Gastroesophageal sphincter (tissue), 4 donors: ENCODE measurements around the gene DAPK1. TPM values are rescaled to one million over a fixed set of nuclear protein-coding genes. Genes with fewer than 3 reads are reported as not detected.

Experiments
- ATAC-seq: fragments of 150-250 bp; one replicate; pipeline ENCODE4 v1.9.1; 2016; ENCODE audit warnings: mild to moderate bottlenecking, moderate library complexity
- H3K27ac ChIP-seq, 4 donors: fragments of 200-600 bp; sonication (generic) in 3 of 4; 1 replicate in 3 of 4; 2 replicates in 1 of 4; pipeline ENCODE4 v1.5.1; 2016 to 2019
- H3K27me3 ChIP-seq: fragments of 200-600 bp; sonication (generic); one replicate; pipeline ENCODE4 v1.5.1; 2019
- H3K36me3 ChIP-seq, 2 donors: fragments of 200-600 bp; sonication (generic); one replicate each; pipeline ENCODE4 v1.5.1; 2019; ENCODE audit warnings: control low read depth in 1 of 2
- H3K4me1 ChIP-seq, 3 donors: fragments of 200-600 bp; sonication (generic); 1 replicate in 2 of 3; 2 replicates in 1 of 3; pipeline ENCODE4 v1.5.1; 2016 to 2019; ENCODE audit warnings: control low read depth in 2 of 3
- H3K4me3 ChIP-seq, 2 donors: fragments of 200-600 bp; sonication (generic); one replicate each; pipeline ENCODE4 v1.5.1; 2019; ENCODE audit warnings: mild to moderate bottlenecking in 1 of 2, moderate library complexity in 1 of 2
- H3K9me3 ChIP-seq, 3 donors: fragments of 200-600 bp; sonication (generic); one replicate each; pipeline ENCODE4 v1.5.1; 2017 to 2019; ENCODE audit warnings: control low read depth in 2 of 3
- EP300 ChIP-seq: sonication (generic); formaldehyde crosslinking; IDR thresholded peaks from one replicate; pipeline ENCODE4 v1.6.1; 2017; ENCODE audit warnings: antibody characterized with exemption, mild to moderate bottlenecking
- POLR2A ChIP-seq, 2 donors: fragments of 450-650 bp; IDR thresholded peaks; one replicate each; pipeline ENCODE4 v1.6.1; 2017; ENCODE audit warnings: antibody characterized with exemption in 2 of 2, mild to moderate bottlenecking in 2 of 2, moderate library complexity in 1 of 2
- POLR2AphosphoS5 ChIP-seq: sonication (generic); formaldehyde crosslinking; IDR thresholded peaks from one replicate; pipeline ENCODE4 v1.6.1; 2017; ENCODE audit warnings: antibody characterized with exemption
- WGBS, 2 donors: methylation state at CpG; one replicate each; pipeline ENCODE4 v1.1.5; 2018; ENCODE audit warnings: low coverage in 1 of 2; 5-methylcytosine and 5-hydroxymethylcytosine counted together
- total RNA-seq, 4 donors: library from RNA; depleted of rRNA; stranded (reverse); fragments of >200 nt; gene quantifications; one replicate each; pipeline ENCODE4 v1.1.0, GENCODE V29; 2016
- TF ChIP-seq, protein P1 (sequence below), 4 experiments: fragments of 200-600 bp in 2 of 4; fragments of 450-650 bp in 2 of 4; sonication (generic) in 1 of 4; IDR thresholded peaks; one replicate each; pipeline ENCODE4 v1.5.1; 2017 to 2019; ENCODE audit warnings: antibody characterized with exemption in 4 of 4, mild to moderate bottlenecking in 2 of 4, moderate library complexity in 2 of 4

DAPK1 gene
- total RNA-seq, 4 donors from 2014 or later, result 52.3 to 119 (median 75.3) TPM

DNA sequence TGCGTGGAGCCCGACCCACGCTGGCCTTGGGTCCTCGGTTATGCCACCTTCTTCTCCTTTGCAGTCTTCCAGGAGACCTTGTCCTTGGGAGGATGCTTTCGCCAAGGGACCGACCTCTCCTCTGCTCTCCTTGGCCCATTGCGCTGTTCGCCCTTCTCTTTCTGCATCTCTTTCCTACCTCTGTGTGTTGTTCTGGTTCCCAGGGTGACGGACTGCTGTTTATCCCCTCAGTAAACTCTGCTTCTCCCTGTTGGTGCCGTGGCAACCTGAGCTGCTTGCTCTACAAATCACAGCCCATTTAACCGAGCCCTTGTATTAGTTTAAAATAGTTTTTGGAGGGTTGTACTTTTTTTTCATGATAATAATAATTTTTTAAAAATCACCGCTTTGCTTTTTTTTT lies 97.9 kb downstream of the DAPK1 start:
- 39 to 42% methylated on average over 10 to 12 of the region's 12 CpGs for WGBS, 2 donors
- Histone ChIP-seq H3K9me3 (no peaks in the 10 kb centered on the region), H3K27ac (peak overlapping the region; percentile 21 to 87 (median 82)), H3K27me3 (no peaks in the 10 kb centered on the region), H3K4me1 (peaks cover 31 to 89% (median 60%) of the 10 kb centered on the region in 3 donors), H3K4me3 (no peak overlapping the region), H3K36me3 (no peaks in the 10 kb centered on the region)
- ATAC-seq, result no peak
- TF ChIP-seq POLR2A (IDR thresholded peaks at IDR 0.05) (no peak), EP300 (no peak), POLR2AphosphoS5 (no peak)
- TF ChIP-seq, protein P1, sequence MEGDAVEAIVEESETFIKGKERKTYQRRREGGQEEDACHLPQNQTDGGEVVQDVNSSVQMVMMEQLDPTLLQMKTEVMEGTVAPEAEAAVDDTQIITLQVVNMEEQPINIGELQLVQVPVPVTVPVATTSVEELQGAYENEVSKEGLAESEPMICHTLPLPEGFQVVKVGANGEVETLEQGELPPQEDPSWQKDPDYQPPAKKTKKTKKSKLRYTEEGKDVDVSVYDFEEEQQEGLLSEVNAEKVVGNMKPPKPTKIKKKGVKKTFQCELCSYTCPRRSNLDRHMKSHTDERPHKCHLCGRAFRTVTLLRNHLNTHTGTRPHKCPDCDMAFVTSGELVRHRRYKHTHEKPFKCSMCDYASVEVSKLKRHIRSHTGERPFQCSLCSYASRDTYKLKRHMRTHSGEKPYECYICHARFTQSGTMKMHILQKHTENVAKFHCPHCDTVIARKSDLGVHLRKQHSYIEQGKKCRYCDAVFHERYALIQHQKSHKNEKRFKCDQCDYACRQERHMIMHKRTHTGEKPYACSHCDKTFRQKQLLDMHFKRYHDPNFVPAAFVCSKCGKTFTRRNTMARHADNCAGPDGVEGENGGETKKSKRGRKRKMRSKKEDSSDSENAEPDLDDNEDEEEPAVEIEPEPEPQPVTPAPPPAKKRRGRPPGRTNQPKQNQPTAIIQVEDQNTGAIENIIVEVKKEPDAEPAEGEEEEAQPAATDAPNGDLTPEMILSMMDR (IDR thresholded peaks at IDR 0.05), result no peak

DNA sequence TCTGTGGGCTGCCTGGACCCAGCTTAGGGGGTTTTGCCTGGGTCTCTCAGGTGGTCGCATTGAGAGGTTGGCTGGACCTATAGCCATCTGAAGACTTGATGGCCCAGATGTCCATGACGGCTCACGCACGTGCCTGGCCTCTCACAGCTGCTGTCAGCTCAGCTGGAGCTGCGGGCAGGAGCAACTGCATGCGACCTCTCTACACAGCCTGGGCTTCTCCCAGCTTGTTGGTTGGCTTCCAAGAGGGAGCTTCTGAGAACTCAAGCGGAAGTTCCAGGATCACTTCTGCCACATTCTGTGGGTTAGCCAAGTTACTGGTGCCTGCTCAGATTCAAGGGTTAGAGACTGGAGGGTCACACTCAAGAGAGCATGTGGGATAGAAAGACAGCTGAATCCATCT lies 99.2 kb downstream of the DAPK1 start:
- H3K9me3 ChIP-seq, result no peaks in the 10 kb centered on the region

DNA sequence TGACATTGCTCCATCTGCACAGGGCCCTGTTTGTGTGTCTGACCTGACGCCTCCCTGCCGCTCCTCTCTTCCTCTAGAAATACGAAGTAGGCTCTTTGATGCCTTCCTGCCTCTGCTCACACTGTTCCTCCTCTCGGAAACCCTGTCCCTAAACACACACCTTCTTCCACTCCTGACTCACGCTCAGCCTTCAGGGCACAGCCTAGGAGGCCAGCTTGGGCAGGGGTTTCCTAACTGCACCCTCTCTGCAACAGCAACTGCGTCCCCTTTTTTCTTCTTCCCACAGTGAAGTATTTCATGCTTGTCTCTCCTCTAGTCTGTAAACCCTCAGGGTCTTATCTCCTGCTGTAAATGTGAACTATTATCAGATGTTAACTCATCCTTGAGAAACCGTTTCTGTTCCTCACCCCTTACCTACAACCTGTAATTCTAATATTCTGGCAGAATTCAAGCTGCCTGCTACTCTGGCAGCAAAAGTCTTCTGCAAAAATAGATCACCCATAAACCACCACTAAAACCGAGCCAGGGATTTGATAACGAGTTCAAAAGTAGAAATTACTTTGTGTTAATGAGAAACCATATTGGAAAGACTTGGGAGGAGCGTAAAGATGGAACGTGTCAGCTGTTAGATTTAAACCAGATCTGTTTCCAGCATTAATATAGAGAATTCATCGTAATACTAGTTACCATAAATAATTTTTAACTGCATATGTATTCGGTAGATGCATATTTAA lies 100.2 kb downstream of the DAPK1 start:
- no peaks in the 10 kb centered on the region for H3K9me3 ChIP-seq
- no peak for ATAC-seq
- no peaks in the 10 kb centered on the region for H3K36me3 ChIP-seq
- no peaks in the 10 kb centered on the region for H3K27me3 ChIP-seq
- 47 to 61% methylated on average over 11 to 13 of the region's 13 CpGs for WGBS, 2 donors
- H3K4me1 ChIP-seq, result peaks cover 30 to 100% (median 57%) of the 10 kb centered on the region in 3 donors
- no peak overlapping the region for H3K4me3 ChIP-seq
- H3K27ac ChIP-seq, result peak overlapping the region; percentile 21 to 87 (median 82)
- TF ChIP-seq EP300 (no peak), POLR2AphosphoS5 (no peak), POLR2A (IDR thresholded peaks at IDR 0.05) (no peak)
- TF ChIP-seq, protein P1 (IDR thresholded peaks at IDR 0.05), result no peak

More for the DNA sequence above, 99.2 kb downstream of the DAPK1 start:
- Histone ChIP-seq H3K4me1 (peaks cover 31 to 100% (median 67%) of the 10 kb centered on the region in 3 donors), H3K27ac (peak overlapping the region; percentile 21 to 87 (median 82)), H3K4me3 (no peak overlapping the region), H3K27me3 (no peaks in the 10 kb centered on the region), H3K36me3 (no peaks in the 10 kb centered on the region)
- TF ChIP-seq, protein P1 (IDR thresholded peaks at IDR 0.05), result no peak
- peak; percentile 36 for TF ChIP-seq POLR2AphosphoS5
- WGBS, 2 donors, result 37% methylated on average over 6 of the region's 7 CpGs; no CpG with 5 or more reads in 1 of the 2 donors
- ATAC-seq, result peak; percentile 30

DNA sequence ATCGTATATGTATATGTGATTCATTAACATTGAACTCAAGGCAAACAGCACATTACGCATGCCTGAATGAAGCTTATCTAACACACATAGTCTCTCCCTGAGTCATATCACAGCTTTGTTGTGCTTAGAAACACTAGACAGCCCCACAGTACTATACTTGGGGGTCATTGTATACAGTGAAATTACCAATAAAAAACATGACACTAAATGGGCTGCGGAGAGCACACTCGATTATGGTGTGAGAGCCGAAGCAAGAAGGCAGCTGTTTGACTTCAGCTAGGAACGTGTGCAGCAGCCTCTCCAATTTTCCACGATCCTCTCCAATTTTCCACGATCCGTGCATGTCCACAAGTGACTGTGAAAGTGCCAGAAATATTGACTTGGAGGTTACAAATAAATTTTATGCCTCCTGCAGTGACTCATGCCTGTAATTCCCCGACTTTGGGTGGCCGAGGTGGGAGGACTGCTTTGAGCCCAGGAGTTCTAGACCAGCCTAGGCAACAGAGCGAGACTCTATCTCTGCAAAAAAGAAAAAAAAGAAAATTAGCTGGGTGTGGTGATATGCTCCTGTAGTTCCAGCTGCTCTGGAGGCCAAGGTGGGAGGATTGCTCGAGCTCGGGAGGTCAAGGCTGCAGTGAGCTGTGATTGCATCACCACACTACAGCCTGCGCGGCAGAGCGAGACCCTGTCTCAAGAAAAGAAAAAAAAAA lies 102.4 kb downstream of the DAPK1 start:
- ATAC-seq, result peak; percentile 20
- Histone ChIP-seq H3K9me3 (no peaks in the 10 kb centered on the region), H3K27ac (peak overlapping the region; percentile 21 to 82 (median 71)), H3K4me1 (peaks cover 21 to 92% (median 37%) of the 10 kb centered on the region in 3 donors), H3K27me3 (no peaks in the 10 kb centered on the region), H3K4me3 (no peak overlapping the region), H3K36me3 (peaks cover 0 to 4% of the 10 kb centered on the region in 2 donors)
- no peak for TF ChIP-seq POLR2AphosphoS5
- TF ChIP-seq, protein P1 (IDR thresholded peaks at IDR 0.05), result no peak
- 11 to 49% methylated on average over 6 to 13 of the region's 17 CpGs for WGBS, 2 donors
